HL-60/S4 (cell line): ENCODE data around the gene MAN1A1.

Experiments
- in situ Hi-C: fragments of 300-500 bp; cut with MboI; formaldehyde crosslinking; loops from 2 replicates; pipeline ENCODE4 v1.14.3; 2022; ENCODE audit warnings: low sequenced_read_pairs

The MAN1A1 gene

GRCh38 chr6:119273272-119274196, 76.0 kb downstream of the MAN1A1 start:
- in situ Hi-C loops, result no loop called here

DNA sequence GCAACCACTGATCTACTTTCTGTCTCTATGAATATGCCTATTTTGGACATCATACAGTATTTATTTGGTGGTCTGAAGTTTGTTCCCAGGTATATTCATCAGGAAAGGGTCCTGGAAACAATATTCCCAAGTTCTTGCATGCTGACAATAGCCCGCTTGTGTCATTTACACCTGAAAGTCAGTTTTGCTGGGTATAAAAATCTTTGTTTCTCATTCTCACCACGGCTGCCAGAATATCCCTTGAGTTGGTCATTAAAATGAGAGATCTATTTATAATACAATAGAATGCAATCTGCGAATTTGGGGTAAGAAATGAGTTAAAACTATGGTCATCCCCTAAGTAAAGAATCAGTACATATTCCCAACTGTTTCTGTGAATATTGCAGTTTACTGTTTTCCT, 79.0 kb downstream of the MAN1A1 start:
- in situ Hi-C loops, result no loop called here

DNA sequence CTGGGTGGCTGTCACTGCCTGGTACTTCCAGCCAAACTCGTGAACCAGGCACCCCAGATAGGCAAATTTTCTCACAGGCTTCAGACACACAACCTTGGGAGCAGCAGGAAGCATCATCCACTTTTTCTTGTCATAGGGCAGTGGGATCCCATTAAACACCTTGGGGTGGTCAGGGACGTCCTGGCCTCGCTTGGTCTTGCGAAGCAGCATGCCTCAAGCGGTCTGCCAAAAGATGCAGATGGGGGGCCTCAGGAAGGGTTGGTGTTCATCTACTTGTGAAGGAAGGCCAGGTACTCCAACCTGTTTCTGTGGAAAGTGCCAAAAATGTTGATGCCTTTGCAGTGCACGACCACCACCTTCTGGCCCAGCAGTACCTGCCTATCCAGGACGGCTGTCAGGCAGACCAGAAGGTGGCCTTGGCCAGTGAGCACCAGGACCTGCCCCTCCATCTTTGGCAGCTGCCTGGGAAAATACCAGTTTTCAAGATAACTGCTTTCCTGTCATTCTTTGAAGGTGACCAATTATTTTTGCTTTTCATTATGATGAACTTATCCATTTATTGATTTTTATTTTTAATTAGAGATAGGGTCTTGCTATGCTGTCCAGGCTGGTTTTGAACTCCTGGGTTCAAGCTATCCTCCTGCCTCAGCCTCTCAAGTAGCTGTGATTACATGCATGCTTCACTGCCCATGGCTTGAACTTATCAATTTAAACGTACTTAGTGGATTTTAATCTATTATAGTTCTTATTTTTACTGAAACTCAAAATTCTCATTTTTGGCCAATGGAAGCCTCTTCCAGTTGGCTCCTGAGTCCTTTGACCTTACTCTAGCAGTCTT, 80.1 kb downstream of the MAN1A1 start:
- in situ Hi-C loops, result no loop called here

DNA sequence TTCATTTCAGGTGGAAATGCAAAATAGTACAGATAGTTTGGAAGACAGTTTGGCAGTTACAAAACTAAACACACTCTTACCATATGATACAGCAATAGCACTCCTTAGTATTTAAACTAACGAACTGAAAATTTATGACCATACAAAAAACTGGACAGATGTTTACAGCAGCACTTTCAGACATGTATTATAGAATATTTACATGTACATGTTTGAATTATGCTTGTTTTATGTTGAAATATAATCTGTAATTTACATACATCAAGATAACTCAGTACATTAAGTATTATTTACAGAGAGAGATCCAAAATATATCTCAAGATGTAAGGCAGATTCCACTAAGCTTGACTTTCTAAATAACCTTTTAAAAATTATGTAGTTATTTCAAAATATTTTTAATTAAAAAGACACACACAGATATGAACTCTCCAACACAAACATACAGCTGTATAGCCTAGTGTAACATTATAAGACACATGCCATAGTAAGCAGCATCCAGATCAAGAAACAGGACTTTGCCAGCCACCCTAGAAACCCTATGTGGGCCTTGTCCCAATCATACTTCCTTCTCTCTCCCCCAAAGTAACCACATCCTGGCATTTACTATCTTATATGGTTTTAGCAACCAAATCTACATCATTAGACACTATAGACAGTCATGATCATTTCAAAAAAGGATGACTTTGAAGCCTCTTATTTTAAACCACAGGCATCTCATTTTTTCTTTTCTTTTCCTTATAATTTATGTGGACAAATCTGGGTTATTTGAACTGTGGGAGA, 82.2 kb downstream of the MAN1A1 start:
- in situ Hi-C loops, result no loop called here

- in situ Hi-C loops, result no loop called here
These were observed 84.6 kb downstream of the MAN1A1 start for GRCh38 chr6:119264854-119265397.

DNA sequence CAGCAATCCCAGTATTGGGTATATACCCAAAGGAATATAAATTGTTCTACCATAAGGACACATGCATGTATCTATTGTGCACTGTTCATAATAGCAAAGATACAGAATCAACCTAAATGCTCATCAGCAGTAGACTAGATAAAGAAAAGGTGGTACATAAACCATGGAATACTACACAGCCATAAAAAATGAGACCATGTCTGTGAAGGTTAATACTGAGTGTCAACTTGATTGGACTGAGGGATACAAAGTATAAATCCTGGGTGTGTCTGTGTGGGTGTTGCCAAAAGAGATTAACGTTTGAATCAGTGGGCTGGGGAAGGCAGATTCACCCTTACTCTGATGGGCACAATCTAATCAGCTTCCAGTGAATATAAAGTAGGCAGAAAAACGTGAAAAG, 86.9 kb downstream of the MAN1A1 start:
- in situ Hi-C loops, result no loop called here

GRCh38 chr6:119261944-119262284, 87.6 kb downstream of the MAN1A1 start:
- in situ Hi-C loops, result no loop called here

DNA sequence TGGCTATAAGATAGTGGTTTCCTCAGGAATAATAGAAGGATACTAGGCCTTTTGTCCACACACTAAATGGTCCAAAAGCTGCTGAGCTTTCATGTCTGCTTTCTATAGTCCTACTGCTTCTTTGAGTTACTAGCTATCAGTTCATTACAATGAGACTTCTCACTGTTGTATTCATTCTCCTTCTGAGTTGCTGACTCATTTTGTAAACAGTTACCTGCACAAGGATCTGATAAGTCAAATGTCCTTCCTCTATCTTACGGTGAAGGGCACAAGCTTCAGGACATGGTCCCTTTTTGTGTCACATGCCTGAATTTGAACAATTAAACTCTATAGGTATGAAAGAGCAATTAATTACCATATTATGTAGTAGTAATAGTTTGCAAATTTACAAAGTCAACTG, 90.5 kb downstream of the MAN1A1 start:
- in situ Hi-C loops, result no loop called here

DNA sequence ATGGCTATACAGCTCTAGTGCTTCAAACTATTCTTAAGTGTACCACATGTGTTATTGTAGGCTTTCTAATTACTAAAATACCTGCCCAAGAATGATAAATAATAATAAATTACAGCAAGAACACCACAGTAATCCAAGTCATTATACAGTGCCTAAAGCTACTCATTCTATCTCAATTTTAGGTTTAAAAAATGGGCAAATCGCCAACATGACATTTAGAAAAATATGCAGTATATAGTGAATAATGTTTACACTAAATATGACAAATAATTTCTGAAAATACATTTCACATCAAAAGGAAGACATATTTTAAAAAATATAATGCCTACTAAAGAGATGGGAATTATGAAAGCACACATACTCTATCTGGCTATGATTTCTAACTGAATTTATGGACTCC, 91.8 kb downstream of the MAN1A1 start:
- in situ Hi-C loops, result no loop called here

GRCh38 chr6:119256978-119257462, 92.5 kb downstream of the MAN1A1 start:
- in situ Hi-C loops, result no loop called here

DNA sequence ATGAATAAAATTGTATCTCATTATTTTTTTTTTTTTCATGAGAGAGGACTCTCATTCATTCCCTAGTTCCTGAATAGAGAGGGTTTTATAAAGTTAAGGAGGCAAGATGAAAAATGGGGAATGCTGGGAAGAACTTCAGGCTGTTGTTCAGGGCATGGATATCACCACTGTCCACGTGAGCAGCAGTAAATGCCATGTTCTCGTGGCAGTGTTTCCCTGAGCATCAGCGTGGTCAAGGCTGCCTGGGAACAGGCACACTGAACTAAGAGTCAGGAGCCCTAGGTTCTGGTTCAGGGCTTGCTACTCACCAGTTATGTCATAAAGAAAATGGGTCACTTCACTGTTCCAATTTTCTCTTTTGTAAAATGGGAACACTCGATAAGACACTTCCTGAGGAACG, 93.2 kb downstream of the MAN1A1 start:
- in situ Hi-C loops, result no loop called here

GRCh38 chr6:119255492-119255891, 94.1 kb downstream of the MAN1A1 start:
- in situ Hi-C loops, result no loop called here

DNA sequence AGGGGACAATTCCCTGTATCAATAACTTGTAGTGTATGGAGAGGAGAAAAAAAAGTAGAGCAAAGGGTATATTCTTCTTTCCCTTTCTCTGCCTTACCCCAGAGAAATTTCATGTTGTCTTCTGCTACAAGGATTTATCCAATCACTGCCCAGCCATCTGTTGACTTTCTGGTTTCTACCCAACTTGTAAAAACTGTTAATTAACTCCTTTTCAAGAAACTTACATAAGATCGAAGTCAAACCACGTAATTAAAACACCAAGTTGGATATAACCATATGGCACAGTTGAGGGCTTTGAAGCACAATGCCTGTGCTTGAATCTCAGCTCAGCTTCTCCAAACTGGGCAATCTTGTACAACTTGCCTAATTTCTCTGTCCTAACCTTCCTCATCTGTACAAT, 99.5 kb downstream of the MAN1A1 start:
- in situ Hi-C loops, result no loop called here

DNA sequence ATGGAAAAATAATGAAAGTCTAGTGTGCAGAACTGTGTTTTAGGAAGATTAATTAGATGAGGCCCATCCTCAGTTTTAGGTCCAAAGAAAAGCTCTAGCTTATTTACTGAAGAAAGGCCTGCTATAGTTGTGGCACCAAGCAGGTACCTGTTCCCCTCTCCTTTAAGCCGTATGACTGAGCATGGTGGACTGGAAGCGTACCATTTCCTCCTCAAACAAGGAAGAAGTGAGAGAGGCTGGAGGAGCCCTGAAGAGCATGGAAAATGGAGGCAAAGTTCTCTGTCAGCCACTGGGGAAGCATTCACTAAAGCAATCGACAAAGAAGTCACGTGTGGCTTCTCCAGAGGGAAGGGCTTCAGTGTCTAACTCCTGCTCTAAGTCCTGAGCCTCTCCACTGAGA, 100.2 kb downstream of the MAN1A1 start:
- in situ Hi-C loops, result no loop called here

GRCh38 chr6:119247504-119247903, 102.1 kb downstream of the MAN1A1 start:
- in situ Hi-C loops, result no loop called here

GRCh38 chr6:119243657-119244056, 105.9 kb downstream of the MAN1A1 start:
- in situ Hi-C loops, result no loop called here

DNA sequence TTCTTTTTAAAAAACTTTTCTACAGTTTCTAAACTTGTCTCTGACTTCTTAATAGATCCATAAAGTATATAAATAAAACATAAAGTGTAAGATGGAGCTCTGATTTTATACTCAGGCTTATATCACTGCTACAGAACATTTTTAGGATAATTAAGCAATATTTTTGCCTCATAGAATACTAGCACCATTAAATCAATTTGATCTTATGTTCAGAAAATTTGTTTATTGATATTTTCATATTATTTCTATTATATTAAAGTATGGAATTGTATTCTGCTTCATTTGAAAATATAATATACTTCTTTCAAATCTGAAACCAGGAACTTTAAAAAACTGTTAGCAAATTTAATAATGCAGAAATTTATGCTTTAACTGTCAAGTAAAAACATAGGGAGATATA, 106.5 kb downstream of the MAN1A1 start:
- in situ Hi-C loops, result no loop called here

DNA sequence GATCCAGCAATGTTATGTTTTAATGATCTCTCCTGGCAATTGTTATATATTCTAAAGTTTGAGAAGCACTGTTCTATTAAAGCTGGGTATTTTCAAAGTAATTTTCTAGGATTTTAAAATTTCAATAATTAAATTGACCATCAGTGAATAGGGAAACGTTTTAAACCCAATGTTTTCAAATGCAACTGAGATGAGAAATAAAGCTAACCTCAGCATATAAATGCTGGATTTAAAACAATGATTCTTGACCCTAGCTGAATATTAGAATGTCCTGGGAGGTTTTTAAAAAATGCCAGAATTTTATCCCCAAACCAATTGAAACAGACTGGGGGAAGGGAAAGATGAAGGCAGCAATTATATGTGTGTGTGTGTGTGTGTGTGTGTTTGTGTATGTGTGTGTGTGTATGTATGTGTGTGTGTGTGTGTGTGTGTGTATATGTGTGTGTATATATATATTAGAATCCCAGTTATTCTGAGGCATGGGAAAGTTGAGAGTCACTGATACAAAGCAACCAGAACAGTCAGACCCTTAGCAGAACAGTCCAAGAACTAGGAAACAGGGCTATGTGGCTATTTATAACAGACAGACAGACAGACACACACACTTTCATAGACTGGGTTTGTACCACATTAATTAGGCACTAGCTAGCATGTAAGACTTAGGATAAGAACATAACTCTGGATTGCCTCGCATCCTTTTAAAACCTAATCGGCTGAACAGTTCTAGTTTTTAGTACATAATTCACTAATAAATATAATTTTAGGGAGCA, 107.8 kb downstream of the MAN1A1 start:
- in situ Hi-C loops, result no loop called here

GRCh38 chr6:119241111-119241465, 108.5 kb downstream of the MAN1A1 start:
- in situ Hi-C loops, result no loop called here
